ENCODE data around the gene USP48.

DNA sequence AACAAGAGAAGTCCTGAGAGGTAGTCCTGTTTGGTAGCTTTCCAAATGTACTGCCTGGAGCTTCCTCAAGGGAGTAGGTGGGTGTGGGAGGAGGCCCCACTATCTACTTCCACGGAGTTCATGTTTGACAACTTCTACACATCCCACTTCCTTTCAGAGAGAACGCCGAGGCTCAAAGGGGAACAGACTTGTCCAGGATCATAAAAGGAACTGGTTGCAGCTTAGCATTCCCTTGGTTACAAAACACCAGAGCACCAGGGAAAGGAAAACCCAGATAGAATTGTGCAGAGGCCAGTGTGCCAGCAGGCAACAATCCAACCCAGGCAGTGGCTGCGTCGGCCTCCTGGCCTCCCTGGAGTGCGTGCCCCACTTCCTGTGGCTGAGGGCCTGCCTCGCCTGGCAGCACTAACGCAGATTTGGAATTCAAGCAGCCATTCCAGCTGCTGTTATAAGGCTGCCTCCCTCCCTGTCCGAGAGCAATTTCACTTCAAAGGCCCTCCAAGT is 109.6 kb downstream of the USP48 start:
- TF ChIP-seq, protein P1, sequence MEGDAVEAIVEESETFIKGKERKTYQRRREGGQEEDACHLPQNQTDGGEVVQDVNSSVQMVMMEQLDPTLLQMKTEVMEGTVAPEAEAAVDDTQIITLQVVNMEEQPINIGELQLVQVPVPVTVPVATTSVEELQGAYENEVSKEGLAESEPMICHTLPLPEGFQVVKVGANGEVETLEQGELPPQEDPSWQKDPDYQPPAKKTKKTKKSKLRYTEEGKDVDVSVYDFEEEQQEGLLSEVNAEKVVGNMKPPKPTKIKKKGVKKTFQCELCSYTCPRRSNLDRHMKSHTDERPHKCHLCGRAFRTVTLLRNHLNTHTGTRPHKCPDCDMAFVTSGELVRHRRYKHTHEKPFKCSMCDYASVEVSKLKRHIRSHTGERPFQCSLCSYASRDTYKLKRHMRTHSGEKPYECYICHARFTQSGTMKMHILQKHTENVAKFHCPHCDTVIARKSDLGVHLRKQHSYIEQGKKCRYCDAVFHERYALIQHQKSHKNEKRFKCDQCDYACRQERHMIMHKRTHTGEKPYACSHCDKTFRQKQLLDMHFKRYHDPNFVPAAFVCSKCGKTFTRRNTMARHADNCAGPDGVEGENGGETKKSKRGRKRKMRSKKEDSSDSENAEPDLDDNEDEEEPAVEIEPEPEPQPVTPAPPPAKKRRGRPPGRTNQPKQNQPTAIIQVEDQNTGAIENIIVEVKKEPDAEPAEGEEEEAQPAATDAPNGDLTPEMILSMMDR (conservative IDR thresholded peaks at IDR 0.05; ENCODE audit: low read depth, low read length): no peak
- no peak for TF ChIP-seq FOS (IDR thresholded peaks at IDR 0.05; ENCODE audit: low read depth, low read length)
- TF ChIP-seq POLR2A (IDR thresholded peaks at IDR 0.05; ENCODE audit: low read depth, low read length): no peak
- TF ChIP-seq CEBPB (IDR thresholded peaks at IDR 0.05; ENCODE audit: low read depth, low read length): no peak
- no peak for TF ChIP-seq MXI1 (IDR thresholded peaks at IDR 0.05; ENCODE audit: borderline replicate concordance, low read depth, low read length)

All from IMR-90 (cell line).